ENCODE measurements around the gene ANGPTL2.

GRCh38 chr9:127148014-127148413 lies 25.6 kb upstream of the ANGPTL2 start:
- TF ChIP-seq, protein P1, sequence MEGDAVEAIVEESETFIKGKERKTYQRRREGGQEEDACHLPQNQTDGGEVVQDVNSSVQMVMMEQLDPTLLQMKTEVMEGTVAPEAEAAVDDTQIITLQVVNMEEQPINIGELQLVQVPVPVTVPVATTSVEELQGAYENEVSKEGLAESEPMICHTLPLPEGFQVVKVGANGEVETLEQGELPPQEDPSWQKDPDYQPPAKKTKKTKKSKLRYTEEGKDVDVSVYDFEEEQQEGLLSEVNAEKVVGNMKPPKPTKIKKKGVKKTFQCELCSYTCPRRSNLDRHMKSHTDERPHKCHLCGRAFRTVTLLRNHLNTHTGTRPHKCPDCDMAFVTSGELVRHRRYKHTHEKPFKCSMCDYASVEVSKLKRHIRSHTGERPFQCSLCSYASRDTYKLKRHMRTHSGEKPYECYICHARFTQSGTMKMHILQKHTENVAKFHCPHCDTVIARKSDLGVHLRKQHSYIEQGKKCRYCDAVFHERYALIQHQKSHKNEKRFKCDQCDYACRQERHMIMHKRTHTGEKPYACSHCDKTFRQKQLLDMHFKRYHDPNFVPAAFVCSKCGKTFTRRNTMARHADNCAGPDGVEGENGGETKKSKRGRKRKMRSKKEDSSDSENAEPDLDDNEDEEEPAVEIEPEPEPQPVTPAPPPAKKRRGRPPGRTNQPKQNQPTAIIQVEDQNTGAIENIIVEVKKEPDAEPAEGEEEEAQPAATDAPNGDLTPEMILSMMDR (IDR thresholded peaks at IDR 0.05) = no peak
- TF ChIP-seq POLR2A (IDR thresholded peaks at IDR 0.05) = no peak

Data from vagina (tissue), 2 donors.